Calu3 (cell line): ENCODE measurements around the gene QPCT. TPM values are rescaled to one million over a fixed set of nuclear protein-coding genes. Genes with fewer than 3 reads are reported as not detected.

Experiments
- BruUV-seq: library from RNA; stranded (reverse); fragments of 400-500 nt; replicated peaks from 2 replicates; lab custom pipeline; 2021; lab: Mats Ljungman, UMichigan
- CTCF ChIA-PET: fragments of 300-600 bp; sonication (Branson Sonifier 250); formaldehyde crosslinking; loops from one replicate; lab custom pipeline; 2022; ENCODE audit warnings: antibody characterized with exemption; lab: Charles Lee
- DNase-seq: peaks from one replicate; pipeline ENCODE4 v3.0.0; 2022
- H3K27ac Mint-ChIP-seq: one replicate; pipeline ENCODE4 v1.8.0; 2022; ENCODE audit warnings: mixed read lengths; ENCODE audit not compliant: unreplicated experiment
- H3K27me3 Mint-ChIP-seq: one replicate; pipeline ENCODE4 v1.8.0; 2022; ENCODE audit warnings: mixed read lengths; ENCODE audit not compliant: unreplicated experiment
- H3K36me3 Mint-ChIP-seq: one replicate; pipeline ENCODE4 v1.8.0; 2022; ENCODE audit warnings: mild to moderate bottlenecking, moderate library complexity, mixed read lengths; ENCODE audit not compliant: insufficient read depth, unreplicated experiment
- H3K4me1 Mint-ChIP-seq: one replicate; pipeline ENCODE4 v1.8.0; 2022; ENCODE audit warnings: mild to moderate bottlenecking, low read depth, mixed read lengths; ENCODE audit not compliant: unreplicated experiment
- H3K4me3 Mint-ChIP-seq: one replicate; pipeline ENCODE4 v1.8.0; 2022; ENCODE audit warnings: mild to moderate bottlenecking, low read depth, moderate library complexity, mixed read lengths; ENCODE audit not compliant: unreplicated experiment
- H3K9me3 Mint-ChIP-seq: one replicate; pipeline ENCODE4 v1.8.0; 2022; ENCODE audit warnings: low read depth, mixed read lengths; ENCODE audit not compliant: unreplicated experiment
- CTCF ChIP-seq: fragments of 200-600 bp; IDR thresholded peaks from one replicate; pipeline ENCODE4 v1.8.0; 2022; ENCODE audit warnings: antibody characterized with exemption; ENCODE audit not compliant: unreplicated experiment
- intact Hi-C: fragments of 100-400 bp; cut with micrococcal nuclease; formaldehyde crosslinking; loops from one replicate; pipeline ENCODE4 v1.10.0; 2022; ENCODE audit not compliant: unreplicated experiment
- total RNA-seq: library from RNA; stranded (reverse); gene quantifications from 2 replicates; pipeline ENCODE4 v1.2.3, GENCODE V29; 2022

QPCT gene
- total RNA-seq, 1 experiment from 2014 or later: 8.9 TPM

- no peak for DNase-seq
- H3K27me3 Mint-ChIP-seq: no peaks in the 10 kb centered on the region
- H3K9me3 Mint-ChIP-seq: no peaks in the 10 kb centered on the region
- no peaks in the 10 kb centered on the region for H3K4me1 Mint-ChIP-seq
- intact Hi-C loops: no loop called here
- no peak overlapping the region for H3K27ac Mint-ChIP-seq
- TF ChIP-seq CTCF: no peak
- no TSS peak for BruUV-seq
- H3K4me3 Mint-ChIP-seq: no peak overlapping the region
- CTCF ChIA-PET: no interaction called here
- no peaks in the 10 kb centered on the region for H3K36me3 Mint-ChIP-seq
Measured at GRCh38 chr2:37422816-37423215, 78.4 kb downstream of the QPCT start.

Other genes with a start within 250 kb of the QPCT start
- 91.2 and 121 TPM in 2 replicates for gene EIF2AK2, start 187.7 kb upstream of the QPCT start, total RNA-seq
- not detected in 2 replicates for gene SULT6B1, start 156.0 kb upstream of the QPCT start, total RNA-seq
- gene CEBPZOS, start 148.1 kb upstream of the QPCT start, total RNA-seq: 37.6 and 40.7 TPM in 2 replicates
- gene CEBPZ, start 113.0 kb upstream of the QPCT start, total RNA-seq: 60.7 and 64.9 TPM in 2 replicates
- gene NDUFAF7, start 113.0 kb upstream of the QPCT start, total RNA-seq: 20.4 and 22.3 TPM in 2 replicates
- 24.8 and 33.4 TPM in 2 replicates for gene PRKD3, start 19.8 kb upstream of the QPCT start, total RNA-seq